ENCODE data around the gene SND1.

Gene SND1

GRCh38 chr7:128135515-128136214 lies 483.7 kb downstream of the SND1 start:
- DNase-seq (ENCODE audit: low read depth in 2 of 2), result no peak

- no peak for DNase-seq (ENCODE audit: low read depth in 2 of 2)
These were observed 484.2 kb downstream of the SND1 start for GRCh38 chr7:128136215-128136597.

- peak; percentile 15 to 18 for DNase-seq (ENCODE audit: low read depth in 2 of 2)
These were observed 485.2 kb downstream of the SND1 start for GRCh38 chr7:128137181-128137580.

- no peak for DNase-seq (ENCODE audit: low read depth in 2 of 2)
These were observed 487.4 kb downstream of the SND1 start for GRCh38 chr7:128139406-128139805.

GRCh38 chr7:128141683-128142195 lies 489.7 kb downstream of the SND1 start:
- no peak for DNase-seq (ENCODE audit: low read depth in 2 of 2)
